22Rv1 (cell line): ENCODE measurements around the gene PON3.

Experiments used
- H3K27ac ChIP-seq: fragments of 450-650 bp; 2 replicates; pipeline ENCODE4 v1.5.1; 2017
- CTCF ChIP-seq: fragments of 450-650 bp; IDR thresholded peaks from 2 replicates; pipeline ENCODE4 v1.5.1; 2017; ENCODE audit warnings: mild to moderate bottlenecking
- ZFX ChIP-seq: fragments of 450-650 bp; IDR thresholded peaks from 2 replicates; pipeline ENCODE4 v1.6.1; 2017; ENCODE audit warnings: antibody characterized with exemption, borderline replicate concordance

PON3 gene

GRCh38 chr7:95323410-95324129 is 72.6 kb downstream of the PON3 start:
- peak overlapping the region; percentile 93 for H3K27ac ChIP-seq
- TF ChIP-seq CTCF (no peak), ZFX (no peak)

DNA sequence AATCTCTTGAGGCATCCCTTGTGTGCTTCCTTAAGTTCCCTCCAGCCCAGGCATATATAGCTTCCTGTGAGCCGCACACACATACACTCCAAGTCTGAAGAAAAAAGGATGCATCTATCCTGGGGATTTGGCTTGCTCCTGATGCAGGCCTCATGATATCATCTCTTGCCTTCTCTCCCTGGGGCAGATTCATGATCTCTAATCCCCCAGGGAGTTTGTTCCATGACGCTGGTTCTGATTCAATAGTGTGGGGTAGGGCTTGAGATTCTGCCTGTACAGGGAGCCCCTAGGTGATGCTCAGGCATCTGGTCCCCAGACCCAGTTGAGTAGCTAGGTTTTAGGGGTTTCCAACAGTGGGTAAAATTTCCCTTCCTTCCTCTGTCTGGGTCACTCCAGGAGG is 73.3 kb downstream of the PON3 start:
- peak overlapping the region; percentile 93 for H3K27ac ChIP-seq
- TF ChIP-seq ZFX (no peak), CTCF (no peak)

DNA sequence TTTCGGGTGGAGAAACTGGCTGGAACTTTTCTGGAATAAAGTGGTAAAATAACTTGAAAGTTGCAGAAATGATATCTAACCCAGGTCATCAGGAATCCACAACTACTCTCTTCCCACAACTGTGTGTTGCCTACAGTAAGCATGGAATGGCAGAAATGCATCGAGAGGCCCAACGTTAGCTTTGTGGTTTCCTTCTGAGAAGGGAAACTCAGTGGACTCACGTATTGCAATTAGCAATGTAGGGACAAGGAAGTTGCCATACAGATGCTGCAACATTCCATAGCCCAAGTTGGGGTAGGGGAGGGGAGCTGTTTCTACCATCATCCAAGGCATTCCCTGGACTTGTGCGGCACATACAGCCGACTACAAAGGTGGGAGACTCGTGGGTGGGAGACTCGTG is 73.8 kb downstream of the PON3 start:
- peak overlapping the region; percentile 93 for H3K27ac ChIP-seq
- TF ChIP-seq ZFX (no peak), CTCF (no peak)

GRCh38 chr7:95321720-95322119 is 74.5 kb downstream of the PON3 start:
- no peak for TF ChIP-seq CTCF
- TF ChIP-seq ZFX = no peak
- H3K27ac ChIP-seq = peak overlapping the region; percentile 65

DNA sequence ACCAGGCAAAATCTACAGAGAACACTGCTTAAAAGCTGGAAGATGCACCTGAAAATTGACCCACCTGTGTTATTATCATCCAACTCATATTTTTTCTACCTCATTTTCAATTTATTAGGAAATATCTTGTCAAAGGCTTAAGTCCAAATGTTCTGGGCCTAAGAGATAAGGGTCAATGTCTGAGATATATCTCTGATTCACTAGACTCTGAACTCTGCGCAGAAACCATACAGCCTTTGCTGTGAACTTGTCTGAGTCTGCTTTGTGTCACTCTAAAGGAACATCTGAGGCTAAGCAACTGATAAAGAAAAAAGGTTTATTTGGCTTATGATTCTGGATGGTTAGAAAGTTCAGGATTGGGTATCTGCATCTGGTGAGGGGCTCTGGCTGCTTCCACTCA is 75.5 kb downstream of the PON3 start:
- H3K27ac ChIP-seq = peak overlapping the region; percentile 65
- TF ChIP-seq ZFX (no peak), CTCF (no peak)

GRCh38 chr7:95319570-95319969 is 76.6 kb downstream of the PON3 start:
- peak overlapping the region; percentile 65 for H3K27ac ChIP-seq
- TF ChIP-seq ZFX (no peak), CTCF (no peak)

DNA sequence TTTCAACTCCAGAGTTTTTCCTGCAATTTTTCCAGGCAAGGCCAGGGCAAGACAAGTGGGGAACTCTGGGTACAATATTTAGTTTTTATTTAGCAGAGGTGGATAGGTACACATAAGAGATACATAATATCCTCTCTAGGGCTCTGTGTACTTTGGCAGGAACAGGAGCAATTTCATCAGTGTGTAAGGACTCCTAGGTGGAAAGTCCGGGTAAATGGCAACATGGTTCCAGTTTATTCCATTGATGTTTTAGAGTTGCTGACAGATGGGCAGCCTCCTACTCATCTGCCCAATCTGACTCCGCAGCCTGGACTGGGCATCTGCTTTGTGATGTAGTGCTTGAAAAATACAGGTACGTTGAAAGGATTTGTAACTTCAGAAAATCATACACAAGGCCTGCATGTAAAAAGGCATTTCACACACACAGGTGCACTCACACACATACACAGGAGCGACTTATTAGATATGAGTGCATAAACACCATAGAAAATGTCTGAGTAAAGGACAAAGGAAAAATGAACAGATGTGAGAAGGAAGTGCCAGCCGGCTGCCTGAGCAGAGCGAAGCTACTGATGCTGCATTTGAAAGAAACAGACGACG is 77.6 kb downstream of the PON3 start:
- TF ChIP-seq CTCF (no peak), ZFX (no peak)
- peak overlapping the region; percentile 65 for H3K27ac ChIP-seq
